ENCODE results near the gene CTNNBL1.

The CTNNBL1 gene

GRCh38 chr20:37901240-37901639 is 207.4 kb downstream of the CTNNBL1 start:
- no peaks in the 10 kb centered on the region for H3K9me3 ChIP-seq (ENCODE audit: severe bottlenecking)
- no peaks in the 10 kb centered on the region for H3K27me3 ChIP-seq (ENCODE audit: insufficient read depth, low read depth, severe bottlenecking)
- TF ChIP-seq CTCF (IDR thresholded peaks at IDR 0.05; ENCODE audit: low read depth, low read length), result no peak
- no peak for DNase-seq
- H3K4me3 ChIP-seq (ENCODE audit: low read depth, low read length), result no peak overlapping the region
- no peaks in the 10 kb centered on the region for H3K36me3 ChIP-seq
- H3K27ac ChIP-seq, result no peak overlapping the region

GRCh38 chr20:37901654-37902503 is 208.0 kb downstream of the CTNNBL1 start:
- Histone ChIP-seq H3K9me3 (ENCODE audit: severe bottlenecking) (no peaks in the 10 kb centered on the region), H3K27ac (no peak overlapping the region), H3K4me3 (ENCODE audit: low read depth, low read length) (peak overlapping the region; percentile 44; the same call in 1 of the 2 replicates), H3K36me3 (no peaks in the 10 kb centered on the region), H3K27me3 (ENCODE audit: insufficient read depth, low read depth, severe bottlenecking) (no peaks in the 10 kb centered on the region)
- peak; percentile 86 for TF ChIP-seq CTCF (IDR thresholded peaks at IDR 0.05; ENCODE audit: low read depth, low read length)
- DNase-seq, result peak; percentile 78

- H3K4me3 ChIP-seq (ENCODE audit: low read depth, low read length), result peak within 1 kb of the TSS; percentile 44
- no peaks in the 10 kb centered on the region for H3K9me3 ChIP-seq (ENCODE audit: severe bottlenecking)
- H3K27me3 ChIP-seq (ENCODE audit: insufficient read depth, low read depth, severe bottlenecking), result no peaks in the 10 kb centered on the region
- H3K36me3 ChIP-seq, result no peaks in the 10 kb centered on the region
- H3K27ac ChIP-seq, result no peak within 1 kb of the TSS
- no peak for TF ChIP-seq CTCF (IDR thresholded peaks at IDR 0.05; ENCODE audit: low read depth, low read length)
- DNase-seq, result peak; percentile 36
These were observed 208.9 kb downstream of the CTNNBL1 start, which contains the start of gene VSTM2L for GRCh38 chr20:37902504-37903313. TSS of gene VSTM2L (plus strand) at chr20:37903127. CDS start at chr20:37903351, 224 bp downstream.

GRCh38 chr20:37903317-37904007 is 209.6 kb downstream of the CTNNBL1 start:
- Histone ChIP-seq H3K27ac (no peak overlapping the region), H3K36me3 (no peaks in the 10 kb centered on the region), H3K4me3 (ENCODE audit: low read depth, low read length) (no peak overlapping the region), H3K27me3 (ENCODE audit: insufficient read depth, low read depth, severe bottlenecking) (no peaks in the 10 kb centered on the region), H3K9me3 (ENCODE audit: severe bottlenecking) (no peaks in the 10 kb centered on the region)
- TF ChIP-seq CTCF (IDR thresholded peaks at IDR 0.05; ENCODE audit: low read depth, low read length), result no peak
- DNase-seq, result no peak

- no peak overlapping the region for H3K4me3 ChIP-seq (ENCODE audit: low read depth, low read length)
- H3K27ac ChIP-seq, result no peak overlapping the region
- no peaks in the 10 kb centered on the region for H3K36me3 ChIP-seq
- no peaks in the 10 kb centered on the region for H3K27me3 ChIP-seq (ENCODE audit: insufficient read depth, low read depth, severe bottlenecking)
- no peak for DNase-seq
- no peaks in the 10 kb centered on the region for H3K9me3 ChIP-seq (ENCODE audit: severe bottlenecking)
- no peak for TF ChIP-seq CTCF (IDR thresholded peaks at IDR 0.05; ENCODE audit: low read depth, low read length)
These were observed 210.3 kb downstream of the CTNNBL1 start for GRCh38 chr20:37904008-37904642.

Data from WERI-Rb-1 (cell line).